Tibial artery (tissue), 4 donors: ENCODE measurements around the gene UNC13D.
A peak's percentile ranks its signal among the peaks of the same experiment; 100 is the strongest.
"Not testable (repeated sequence)": the region's sequence is repeated elsewhere in the genome, so short reads cannot be mapped to it uniquely, and the experiment has no call there.

ENCODE experiments used
- DNase-seq, 2 donors: peaks; one replicate each; pipeline ENCODE4 v3.0.0-alpha.2; 2019
- H3K27ac ChIP-seq, 2 donors: fragments of 200-600 bp; sonication (generic) in 1 of 2; 1 replicate in 1 of 2; 2 replicates in 1 of 2; pipeline ENCODE4 v1.5.1; 2018 to 2019; ENCODE audit warnings: mild to moderate bottlenecking in 1 of 2
- H3K27me3 ChIP-seq, 2 donors: fragments of 200-600 bp; sonication (generic) in 1 of 2; one replicate each; pipeline versions ENCODE4 v1.5.1 to v1.6.0; 2016 to 2019
- H3K36me3 ChIP-seq, 3 donors: fragments of 200-600 bp; sonication (generic) in 2 of 3; one replicate each; pipeline ENCODE4 v1.5.1; 2016 to 2019; ENCODE audit warnings: mild to moderate bottlenecking in 2 of 3
- H3K4me1 ChIP-seq, 4 donors: fragments of 200-600 bp; sonication (generic) in 2 of 4; 1 replicate in 3 of 4; 2 replicates in 1 of 4; pipeline ENCODE4 v1.5.1; 2016 to 2019
- H3K4me3 ChIP-seq, 2 donors: fragments of 200-600 bp; sonication (generic) in 1 of 2; 1 replicate in 1 of 2; 2 replicates in 1 of 2; pipeline ENCODE4 v1.5.1; 2018 to 2019; ENCODE audit warnings: mild to moderate bottlenecking in 2 of 2
- H3K9me3 ChIP-seq, 3 donors: fragments of 200-600 bp; sonication (generic) in 1 of 3; one replicate each; pipeline ENCODE4 v1.5.1; 2016 to 2019
- CTCF ChIP-seq, 2 experiments: fragments of 200-600 bp in 1 of 2; fragments of 450-650 bp in 1 of 2; IDR thresholded peaks; one replicate each; pipeline ENCODE4 v1.5.1; 2017 to 2019; ENCODE audit warnings: antibody characterized with exemption in 2 of 2, mild to moderate bottlenecking in 1 of 2, moderate library complexity in 1 of 2
- intact Hi-C: fragments of 100-400 bp; cut with DNase I; formaldehyde crosslinking; loops from one replicate; pipeline ENCODE4 v1.15.0; 2023; ENCODE audit warnings: low total_unique reads

UNC13D gene

GRCh38 chr17:75854101-75854748 lies 10.0 kb upstream of the UNC13D start:
- intact Hi-C loops: no loop called here
- DNase-seq: peak; percentile 66 to 84
- peak overlapping the region; percentile 91 to 100 for H3K27ac ChIP-seq

GRCh38 chr17:75853433-75853832 lies 9.2 kb upstream of the UNC13D start:
- peaks cover 0 to 66% (median 33%) of the 10 kb centered on the region in 4 donors for H3K4me1 ChIP-seq
- no peaks in the 10 kb centered on the region for H3K9me3 ChIP-seq
- H3K36me3 ChIP-seq: peaks cover 33 to 42% (median 39%) of the 10 kb centered on the region in 3 donors
- intact Hi-C loops: no loop called here
- peak overlapping the region; percentile 60 to 95 for H3K4me3 ChIP-seq
- peak overlapping the region; percentile 91 to 100 for H3K27ac ChIP-seq
- no peak for DNase-seq
- H3K27me3 ChIP-seq: no peaks in the 10 kb centered on the region
- TF ChIP-seq CTCF (IDR thresholded peaks at IDR 0.05): no peak

More at GRCh38 chr17:75854101-75854748, 10.0 kb upstream of the UNC13D start:
- H3K4me3 ChIP-seq: peak overlapping the region; percentile 60 to 95
- H3K4me1 ChIP-seq: peaks cover 0 to 58% (median 28%) of the 10 kb centered on the region in 4 donors
- no peaks in the 10 kb centered on the region for H3K9me3 ChIP-seq
- TF ChIP-seq CTCF (IDR thresholded peaks at IDR 0.05): no peak
- H3K27me3 ChIP-seq: no peaks in the 10 kb centered on the region
- H3K36me3 ChIP-seq: peaks cover 25 to 34% (median 31%) of the 10 kb centered on the region in 3 donors

- H3K4me3 ChIP-seq, H3K27me3 ChIP-seq, intact Hi-C loops, DNase-seq, H3K27ac ChIP-seq, H3K9me3 ChIP-seq: not testable (repeated sequence)
- Histone ChIP-seq H3K4me1 (peaks cover 0 to 84% (median 36%) of the 10 kb centered on the region in 4 donors), H3K36me3 (peaks cover 51 to 60% (median 57%) of the 10 kb centered on the region in 3 donors)
Measured at GRCh38 chr17:75851693-75851991, 7.4 kb upstream of the UNC13D start.

- Histone ChIP-seq H3K36me3 (peaks cover 56 to 65% (median 62%) of the 10 kb centered on the region in 3 donors), H3K9me3 (no peaks in the 10 kb centered on the region), H3K4me1 (peaks cover 0 to 84% (median 37%) of the 10 kb centered on the region in 4 donors), H3K4me3 (no peak overlapping the region), H3K27me3 (no peaks in the 10 kb centered on the region), H3K27ac (peak overlapping the region in 1 of 2 donors; percentile 11)
- no peak for DNase-seq
- TF ChIP-seq CTCF (IDR thresholded peaks at IDR 0.05): no peak
- intact Hi-C loops: no loop called here
Measured at GRCh38 chr17:75850928-75851692, 6.9 kb upstream of the UNC13D start.

- no peak overlapping the region for H3K4me3 ChIP-seq
- intact Hi-C loops: no loop called here
- no peak for TF ChIP-seq CTCF (IDR thresholded peaks at IDR 0.05)
- DNase-seq: no peak
- no peaks in the 10 kb centered on the region for H3K9me3 ChIP-seq
- peak overlapping the region in 1 of 2 donors; percentile 21 for H3K27ac ChIP-seq
- peaks cover 0 to 96% (median 50%) of the 10 kb centered on the region in 4 donors for H3K4me1 ChIP-seq
- no peaks in the 10 kb centered on the region for H3K27me3 ChIP-seq
- peaks cover 59 to 70% (median 66%) of the 10 kb centered on the region in 3 donors for H3K36me3 ChIP-seq
Measured at GRCh38 chr17:75849724-75850123, 5.5 kb upstream of the UNC13D start.

- no peak overlapping the region for H3K27ac ChIP-seq
- H3K9me3 ChIP-seq: no peaks in the 10 kb centered on the region
- intact Hi-C loops: no loop called here
- no peak overlapping the region for H3K4me3 ChIP-seq
- DNase-seq: no peak
- H3K36me3 ChIP-seq: peaks cover 59 to 70% (median 66%) of the 10 kb centered on the region in 3 donors
- H3K27me3 ChIP-seq: no peaks in the 10 kb centered on the region
- peaks cover 0 to 98% (median 52%) of the 10 kb centered on the region in 4 donors for H3K4me1 ChIP-seq
- no peak for TF ChIP-seq CTCF (IDR thresholded peaks at IDR 0.05)
Measured at GRCh38 chr17:75849279-75849646, 5.1 kb upstream of the UNC13D start.
